B cell (primary cell): ENCODE data around the gene SLC4A4. TPM values are rescaled to one million over a fixed set of nuclear protein-coding genes. Genes with fewer than 3 reads are reported as not detected.

Experiments
- ATAC-seq: fragments of 200-7000 bp; cut with Tn5 transposase; one replicate; pipeline ENCODE4 v1.10.0; 2021; ENCODE audit warnings: low read depth, mild to moderate bottlenecking, moderate number of reproducible peaks, moderate library complexity
- CTCF ChIA-PET: fragments of 350-600 bp; sonication (Branson Sonifier 250); formaldehyde crosslinking; loops from one replicate; lab custom pipeline; 2021; ENCODE audit warnings: antibody characterized with exemption, inconsistent platforms; lab: Charles Lee
- POLR2A ChIA-PET: fragments of 350-600 bp; sonication (Branson Sonifier 250); formaldehyde crosslinking; loops from one replicate; lab custom pipeline; 2021; ENCODE audit warnings: antibody characterized with exemption; lab: Charles Lee
- DNase-seq: peaks from one replicate; pipeline ENCODE4 v3.0.0; 2013
- H2AFZ ChIP-seq: 2 replicates; pipeline ENCODE4 v1.6.1; 2012; ENCODE audit warnings: mild to moderate bottlenecking, low read depth, low read length; ENCODE audit not compliant: insufficient read depth, poor library complexity, severe bottlenecking
- H3K27ac ChIP-seq, 2 donors: 1 replicate in 1 of 2; 2 replicates in 1 of 2; pipeline ENCODE4 v1.5.1; 2012 to 2013; ENCODE audit warnings: low read length in 2 of 2, mild to moderate bottlenecking in 2 of 2, moderate library complexity in 1 of 2
- H3K27me3 ChIP-seq, 4 experiments: fragments of 200-600 bp in 1 of 4; sonication (generic) in 1 of 4; replicated peaks in 1 of 4; 1 replicate in 2 of 4; 2 replicates in 2 of 4; pipeline versions ENCODE4 v1.6.1 to v1.7.0; 2013 to 2016; ENCODE audit warnings: low read length in 3 of 4, mild to moderate bottlenecking in 2 of 4, mixed read lengths in 1 of 4, moderate library complexity in 1 of 4; ENCODE audit not compliant: insufficient read depth in 4 of 4, control insufficient read depth in 3 of 4; ENCODE audit errors: control extremely low read depth in 1 of 4
- H3K36me3 ChIP-seq, 2 experiments: replicated peaks in 1 of 2; 1 replicate in 1 of 2; 2 replicates in 1 of 2; pipeline versions ENCODE4 v1.6.1 to v1.7.1; 2013; ENCODE audit warnings: low read length in 1 of 2; ENCODE audit not compliant: insufficient read depth in 2 of 2, control insufficient read depth in 1 of 2; ENCODE audit errors: control extremely low read depth in 1 of 2, extremely low read depth in 1 of 2
- H3K4me1 ChIP-seq, 2 donors: fragments of 200-600 bp in 1 of 2; sonication (generic) in 1 of 2; 1 replicate in 1 of 2; 2 replicates in 1 of 2; pipeline versions ENCODE4 v1.5.1 to v1.6.1; 2013 to 2017; ENCODE audit warnings: low read length in 2 of 2; ENCODE audit not compliant: control insufficient read depth in 2 of 2, insufficient read depth in 2 of 2
- H3K4me2 ChIP-seq: replicated peaks from 2 replicates; pipeline ENCODE3; 2012; ENCODE audit warnings: mild to moderate bottlenecking, low read depth, low read length; ENCODE audit not compliant: poor library complexity, severe bottlenecking
- H3K4me3 ChIP-seq, 5 experiments: fragments of 200-600 bp in 1 of 5; sonication (generic) in 1 of 5; 1 replicate in 3 of 5; 2 replicates in 2 of 5; pipeline versions ENCODE4 v1.5.1 to v1.7.0; 2011 to 2016; ENCODE audit warnings: low read length in 4 of 5, mild to moderate bottlenecking in 4 of 5, low read depth in 2 of 5, control low read depth in 1 of 5, moderate library complexity in 1 of 5; ENCODE audit not compliant: insufficient read depth in 1 of 5; ENCODE audit errors: control extremely low read depth in 1 of 5, extremely low read depth in 1 of 5
- H3K79me2 ChIP-seq: fragments of 200-600 bp; sonication (generic); one replicate; pipeline ENCODE4 v1.6.0; 2016; ENCODE audit warnings: low read length; ENCODE audit not compliant: control insufficient read depth, insufficient read depth
- H3K9ac ChIP-seq: fragments of 200-600 bp; sonication (generic); 2 replicates; pipeline ENCODE4 v1.6.1; 2017; ENCODE audit warnings: mild to moderate bottlenecking, low read length, moderate library complexity
- H3K9me3 ChIP-seq, 3 donors: one replicate each; pipeline versions ENCODE4 v1.6.1 to v1.7.1; 2013; ENCODE audit warnings: low read length in 2 of 3; ENCODE audit not compliant: control insufficient read depth in 2 of 3, insufficient read depth in 1 of 3; ENCODE audit errors: control extremely low read depth in 1 of 3
- H4K20me1 ChIP-seq: 2 replicates; pipeline ENCODE4 v1.6.0; 2012; ENCODE audit warnings: mild to moderate bottlenecking, low read length; ENCODE audit not compliant: insufficient read depth, control insufficient read depth, poor library complexity, severe bottlenecking
- H3K27ac Mint-ChIP-seq: one replicate; pipeline ENCODE4 v1.8.0; 2021; ENCODE audit warnings: mixed read lengths
- H3K27me3 Mint-ChIP-seq: one replicate; pipeline ENCODE4 v1.8.0; 2021; ENCODE audit warnings: mixed read lengths
- H3K4me1 Mint-ChIP-seq: one replicate; pipeline ENCODE4 v1.8.0; 2021; ENCODE audit warnings: mixed read lengths
- H3K4me3 Mint-ChIP-seq: one replicate; pipeline ENCODE4 v1.8.0; 2021; ENCODE audit warnings: mixed read lengths
- H3K9me3 Mint-ChIP-seq: one replicate; pipeline ENCODE4 v1.8.0; 2022; ENCODE audit warnings: mixed read lengths; ENCODE audit not compliant: insufficient read depth
- EZH2 ChIP-seq: IDR thresholded peaks from 2 replicates; pipeline ENCODE4 v1.6.1; 2012; ENCODE audit warnings: borderline replicate concordance, low read depth, mild to moderate bottlenecking, moderate library complexity, low read length; ENCODE audit not compliant: insufficient read depth, poor library complexity, severe bottlenecking
- WGBS: methylation state at CpG from one replicate; pipeline ENCODE4 v1.1.5; 2013; ENCODE audit warnings: missing lambda C conversion rate; ENCODE audit not compliant: insufficient coverage; 5-methylcytosine and 5-hydroxymethylcytosine counted together
- intact Hi-C: fragments of 100-400 bp; cut with micrococcal nuclease; formaldehyde crosslinking; loops from one replicate; pipeline ENCODE4 v1.10.0; 2022
- polyA plus RNA-seq: library from polyadenylated mRNA; depleted of rRNA; stranded (reverse); fragments of >200 nt; gene quantifications from 2 replicates; pipeline ENCODE4 v1.2.3, GENCODE V29; 2012
- total RNA-seq, 2 donors: library from RNA; stranded (reverse); fragments of 120-200 nt in 1 of 2; gene quantifications; 1 replicate in 1 of 2; 2 replicates in 1 of 2; pipeline versions ENCODE4 v1.2.3 to v1.2.4, GENCODE V29; 2013 to 2022
- TF ChIP-seq, protein P1 (sequence below): fragments of 200-600 bp; IDR thresholded peaks from one replicate; pipeline ENCODE4 v1.8.0; 2022; ENCODE audit warnings: antibody characterized with exemption, mild to moderate bottlenecking

The SLC4A4 gene
- total and polyA plus RNA-seq, 2 donors (not counting 1 experiment from before 2014, with no cell fraction given), result not detected

DNA sequence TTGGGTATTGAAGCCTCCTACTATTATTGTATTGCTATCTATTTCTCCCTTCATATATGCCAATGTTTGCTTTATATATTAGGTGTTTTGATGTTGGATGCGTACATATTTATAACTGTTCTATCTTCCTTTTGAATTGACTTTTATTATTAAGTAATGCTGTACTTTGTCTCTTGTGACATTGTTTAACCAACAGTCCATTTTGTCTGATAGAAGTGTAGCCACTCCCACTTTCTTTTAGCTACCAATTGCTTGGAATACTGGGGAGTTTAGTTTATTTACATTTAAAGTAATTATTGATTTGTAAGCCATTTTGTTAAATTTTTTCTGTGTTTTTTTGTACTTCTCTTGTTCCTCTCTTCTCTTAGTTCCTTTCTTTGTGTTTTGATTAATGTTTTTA lies 249.2 kb downstream of the SLC4A4 start:
- Histone ChIP-seq H3K9me3 (no peaks in the 10 kb centered on the region), H3K27ac (no peak overlapping the region), H3K4me2 (no peak overlapping the region), H3K79me2 (no peaks in the 10 kb centered on the region), H3K36me3 (no peaks in the 10 kb centered on the region), H2AFZ (no peak overlapping the region), H3K27me3 (no peaks in the 10 kb centered on the region), H3K4me3 (no peak overlapping the region), H3K4me1 (no peaks in the 10 kb centered on the region), H3K9ac (no peak overlapping the region), H4K20me1 (no peaks in the 10 kb centered on the region)
- H3K9me3 Mint-ChIP-seq, result peaks cover 4% of the 10 kb centered on the region
- H3K4me1 Mint-ChIP-seq, result no peaks in the 10 kb centered on the region
- ChIA-PET CTCF (no interaction called here), POLR2A (no interaction called here)
- no peak overlapping the region for H3K4me3 Mint-ChIP-seq
- H3K27ac Mint-ChIP-seq, result no peak overlapping the region
- DNase-seq, result no peak
- WGBS, result no CpG with 5 or more reads among the region's 1 CpG
- no peaks in the 10 kb centered on the region for H3K27me3 Mint-ChIP-seq
- no peak for ATAC-seq
- no peak for TF ChIP-seq EZH2
- TF ChIP-seq, protein P1, sequence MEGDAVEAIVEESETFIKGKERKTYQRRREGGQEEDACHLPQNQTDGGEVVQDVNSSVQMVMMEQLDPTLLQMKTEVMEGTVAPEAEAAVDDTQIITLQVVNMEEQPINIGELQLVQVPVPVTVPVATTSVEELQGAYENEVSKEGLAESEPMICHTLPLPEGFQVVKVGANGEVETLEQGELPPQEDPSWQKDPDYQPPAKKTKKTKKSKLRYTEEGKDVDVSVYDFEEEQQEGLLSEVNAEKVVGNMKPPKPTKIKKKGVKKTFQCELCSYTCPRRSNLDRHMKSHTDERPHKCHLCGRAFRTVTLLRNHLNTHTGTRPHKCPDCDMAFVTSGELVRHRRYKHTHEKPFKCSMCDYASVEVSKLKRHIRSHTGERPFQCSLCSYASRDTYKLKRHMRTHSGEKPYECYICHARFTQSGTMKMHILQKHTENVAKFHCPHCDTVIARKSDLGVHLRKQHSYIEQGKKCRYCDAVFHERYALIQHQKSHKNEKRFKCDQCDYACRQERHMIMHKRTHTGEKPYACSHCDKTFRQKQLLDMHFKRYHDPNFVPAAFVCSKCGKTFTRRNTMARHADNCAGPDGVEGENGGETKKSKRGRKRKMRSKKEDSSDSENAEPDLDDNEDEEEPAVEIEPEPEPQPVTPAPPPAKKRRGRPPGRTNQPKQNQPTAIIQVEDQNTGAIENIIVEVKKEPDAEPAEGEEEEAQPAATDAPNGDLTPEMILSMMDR, result no peak
- intact Hi-C loops, result no loop called here

DNA sequence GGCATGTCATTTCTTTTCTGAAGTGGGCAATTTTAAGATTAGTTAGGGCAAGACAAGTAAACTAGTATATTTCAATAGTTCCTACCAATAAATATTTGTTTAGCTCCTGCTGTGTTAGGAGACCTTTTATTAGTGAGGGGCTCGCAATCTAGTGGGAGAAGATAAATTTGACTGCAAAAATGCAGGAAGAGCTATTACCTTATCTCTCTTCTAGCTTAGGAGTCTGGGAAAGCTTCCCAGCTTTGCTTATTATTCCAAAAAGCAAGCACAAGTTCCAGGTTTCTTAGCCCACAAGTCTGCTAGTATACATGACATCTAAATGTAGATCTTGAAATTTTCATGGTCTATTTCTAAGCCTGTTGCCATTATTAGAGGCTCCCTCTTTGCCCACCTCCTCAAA lies 254.0 kb downstream of the SLC4A4 start:
- H3K27me3 ChIP-seq, result no peaks in the 10 kb centered on the region
- POLR2A ChIA-PET, result no interaction called here
- no peaks in the 10 kb centered on the region for H3K36me3 ChIP-seq
- H3K4me1 ChIP-seq, result no peaks in the 10 kb centered on the region
- no peak overlapping the region for H3K4me2 ChIP-seq
- WGBS, result no CpG with 5 or more reads among the region's 1 CpG
- H3K27ac ChIP-seq, result no peak overlapping the region
- ATAC-seq (no peak), DNase-seq (no peak)
- Mint-ChIP-seq H3K4me3 (no peak overlapping the region), H3K4me1 (no peaks in the 10 kb centered on the region), H3K27me3 (no peaks in the 10 kb centered on the region), H3K27ac (no peak overlapping the region), H3K9me3 (no peaks in the 10 kb centered on the region)
- CTCF ChIA-PET, result no interaction called here
- H3K9ac ChIP-seq, result no peak overlapping the region
- no peaks in the 10 kb centered on the region for H4K20me1 ChIP-seq
- no peak for TF ChIP-seq EZH2
- TF ChIP-seq, protein P1, result no peak
- no peak overlapping the region for H3K4me3 ChIP-seq
- intact Hi-C loops, result no loop called here
- H2AFZ ChIP-seq, result no peak overlapping the region
- H3K79me2 ChIP-seq, result no peaks in the 10 kb centered on the region
- no peaks in the 10 kb centered on the region for H3K9me3 ChIP-seq
